GM12865 (cell line): ENCODE data around the gene ASCL4.
"Not testable (repeated sequence)": the region's sequence is repeated elsewhere in the genome, so short reads cannot be mapped to it uniquely, and the experiment has no call there.

ENCODE experiments used
- DNase-seq: peaks from one replicate; pipeline ENCODE4 v3.0.0; 2010; ENCODE audit warnings: low read depth
- H3K4me3 ChIP-seq: 2 replicates; pipeline ENCODE4 v1.5.1; 2011; ENCODE audit warnings: mild to moderate bottlenecking, low read depth, low read length, control low read depth
- TF ChIP-seq, protein P1 (sequence below): IDR thresholded peaks from 2 replicates; pipeline ENCODE4 v1.5.1; 2011; ENCODE audit warnings: low read length, control low read depth, low read depth, inconsistent platforms; ENCODE audit not compliant: insufficient read depth; ENCODE audit errors: missing control alignments

The ASCL4 gene, protein sequence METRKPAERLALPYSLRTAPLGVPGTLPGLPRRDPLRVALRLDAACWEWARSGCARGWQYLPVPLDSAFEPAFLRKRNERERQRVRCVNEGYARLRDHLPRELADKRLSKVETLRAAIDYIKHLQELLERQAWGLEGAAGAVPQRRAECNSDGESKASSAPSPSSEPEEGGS

DNA sequence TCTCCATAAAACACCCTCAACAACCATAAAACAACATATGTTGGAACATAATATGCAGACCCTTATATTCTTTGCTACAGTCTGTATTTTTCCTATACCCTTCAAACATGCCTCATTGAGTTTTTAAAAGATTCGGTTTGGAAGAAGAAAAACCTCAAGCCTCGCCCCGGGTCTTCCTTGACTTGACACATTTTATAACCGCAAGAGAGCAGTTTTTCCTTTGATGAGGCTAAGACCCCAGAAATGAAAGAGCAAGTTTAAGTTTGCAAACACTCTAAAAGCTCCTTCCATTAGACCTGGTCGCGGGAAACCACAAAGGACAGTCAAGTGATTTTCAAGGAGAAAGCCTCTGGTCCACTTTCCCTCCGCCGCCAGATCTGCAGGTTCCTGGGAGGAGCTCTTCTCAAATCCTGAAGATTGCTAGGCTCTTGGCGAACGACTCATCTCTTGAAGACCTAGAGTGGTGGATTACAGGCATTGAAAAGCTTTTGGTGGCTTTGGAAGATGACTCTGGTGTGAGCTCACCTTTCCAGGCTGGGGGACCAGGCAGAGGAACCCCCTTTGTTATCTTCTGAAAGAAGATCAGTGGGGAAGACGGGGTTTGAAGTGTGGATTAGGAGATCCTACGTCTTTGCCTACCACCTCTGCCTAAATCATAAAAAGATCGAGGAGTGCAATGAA lies at the start of gene ASCL4:
Gene ASCL4 (plus strand): TSS at position 356 of the 681 bp plus-strand sequence. CDS start 515 bp downstream, outside the sequence.
- DNase-seq: no peak
- TF ChIP-seq, protein P1, sequence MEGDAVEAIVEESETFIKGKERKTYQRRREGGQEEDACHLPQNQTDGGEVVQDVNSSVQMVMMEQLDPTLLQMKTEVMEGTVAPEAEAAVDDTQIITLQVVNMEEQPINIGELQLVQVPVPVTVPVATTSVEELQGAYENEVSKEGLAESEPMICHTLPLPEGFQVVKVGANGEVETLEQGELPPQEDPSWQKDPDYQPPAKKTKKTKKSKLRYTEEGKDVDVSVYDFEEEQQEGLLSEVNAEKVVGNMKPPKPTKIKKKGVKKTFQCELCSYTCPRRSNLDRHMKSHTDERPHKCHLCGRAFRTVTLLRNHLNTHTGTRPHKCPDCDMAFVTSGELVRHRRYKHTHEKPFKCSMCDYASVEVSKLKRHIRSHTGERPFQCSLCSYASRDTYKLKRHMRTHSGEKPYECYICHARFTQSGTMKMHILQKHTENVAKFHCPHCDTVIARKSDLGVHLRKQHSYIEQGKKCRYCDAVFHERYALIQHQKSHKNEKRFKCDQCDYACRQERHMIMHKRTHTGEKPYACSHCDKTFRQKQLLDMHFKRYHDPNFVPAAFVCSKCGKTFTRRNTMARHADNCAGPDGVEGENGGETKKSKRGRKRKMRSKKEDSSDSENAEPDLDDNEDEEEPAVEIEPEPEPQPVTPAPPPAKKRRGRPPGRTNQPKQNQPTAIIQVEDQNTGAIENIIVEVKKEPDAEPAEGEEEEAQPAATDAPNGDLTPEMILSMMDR: no peak
- no peak within 1 kb of the TSS for H3K4me3 ChIP-seq

DNA sequence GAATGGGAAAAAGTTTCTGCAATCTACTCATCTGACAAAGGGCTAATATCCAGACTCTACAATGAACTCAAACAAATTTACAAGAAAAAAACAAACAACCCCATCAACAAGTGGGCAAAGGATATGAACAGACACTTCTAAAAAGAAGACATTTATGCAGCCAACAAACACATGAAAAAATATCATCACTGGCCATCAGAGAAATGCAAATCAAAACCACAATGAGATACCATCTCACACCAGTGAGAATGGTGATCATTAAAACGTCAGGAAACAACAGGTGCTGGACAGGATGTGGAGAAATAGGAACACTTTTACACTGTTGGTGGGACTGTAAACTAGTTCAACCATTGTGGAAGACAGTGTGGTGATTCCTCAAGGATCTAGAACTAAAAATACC lies 47.2 kb upstream of the ASCL4 start:
- not testable (repeated sequence) for DNase-seq, H3K4me3 ChIP-seq

DNA sequence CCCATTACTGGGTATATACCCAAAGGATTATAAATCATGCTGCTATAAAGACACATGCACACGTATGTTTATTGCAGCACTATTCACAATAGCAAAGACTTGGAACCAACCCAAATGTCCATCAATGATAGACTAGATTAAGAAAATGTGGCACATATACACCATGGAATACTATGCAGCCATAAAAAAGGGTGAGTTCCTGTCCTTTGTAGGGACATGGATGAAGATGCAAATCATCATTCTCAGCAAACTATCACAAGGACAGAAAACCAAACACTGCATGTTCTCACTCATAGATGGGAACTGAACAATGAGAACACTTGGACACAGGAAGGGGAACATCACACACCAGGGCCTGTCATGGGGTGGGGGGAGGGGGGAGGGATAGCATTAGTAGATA lies 46.8 kb upstream of the ASCL4 start:
- DNase-seq, H3K4me3 ChIP-seq: not testable (repeated sequence)

DNA sequence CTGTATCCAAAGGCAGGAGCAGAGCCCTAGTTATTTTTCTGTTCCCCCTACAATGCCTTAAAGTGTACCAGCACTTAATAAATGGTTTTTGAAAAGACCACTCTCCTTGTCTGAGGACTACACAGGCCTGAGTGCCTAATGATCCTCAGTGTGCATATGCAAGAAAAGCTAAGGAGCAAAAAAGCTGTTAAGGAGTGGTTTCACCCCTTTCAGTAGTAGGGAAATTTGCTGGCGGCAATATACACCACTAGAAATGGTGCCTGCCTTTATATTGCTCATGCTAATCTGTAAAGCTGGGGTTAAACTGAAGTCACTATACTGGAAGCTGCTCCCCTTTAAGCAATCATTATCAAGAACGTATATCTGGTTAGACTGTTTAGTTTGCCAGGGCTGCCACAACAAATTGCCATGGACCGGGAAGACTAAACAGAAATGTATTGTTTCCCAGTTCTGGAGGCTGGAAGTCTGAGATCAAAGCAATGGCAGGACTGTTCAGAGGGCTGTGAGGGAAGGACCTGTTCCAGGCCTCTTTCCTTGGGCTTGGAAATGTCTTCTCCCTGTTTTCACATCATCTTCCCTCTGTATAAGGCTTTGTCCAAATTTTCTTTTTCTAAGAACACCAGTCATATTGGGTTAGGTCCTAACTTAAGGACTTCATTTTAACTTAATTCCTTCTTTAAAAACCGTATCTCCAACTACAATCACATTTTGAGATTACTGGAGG lies 43.7 kb upstream of the ASCL4 start:
- TF ChIP-seq, protein P1: no peak
- H3K4me3 ChIP-seq: no peak overlapping the region
- no peak for DNase-seq

DNA sequence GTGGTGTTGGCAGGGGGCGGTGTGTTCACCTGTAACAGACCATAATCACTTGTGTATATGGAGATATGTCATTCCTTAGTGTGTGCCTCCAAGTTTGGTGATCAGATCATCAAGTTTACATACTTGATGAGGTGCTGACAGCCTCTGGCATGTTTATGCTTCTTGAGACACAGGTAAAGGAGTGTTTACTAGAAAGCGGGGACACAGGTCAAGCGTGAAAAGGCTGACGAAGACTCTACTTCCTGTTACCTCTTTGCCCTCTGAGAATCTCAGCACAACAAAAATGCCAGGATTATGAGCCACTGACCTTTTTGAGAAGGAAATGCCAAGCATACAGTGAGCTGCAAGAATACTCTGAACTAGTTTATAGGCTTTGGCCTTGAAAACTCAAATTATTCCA lies 43.1 kb upstream of the ASCL4 start:
- DNase-seq: peak; percentile 29
- TF ChIP-seq, protein P1: no peak
- H3K4me3 ChIP-seq: no peak overlapping the region

DNA sequence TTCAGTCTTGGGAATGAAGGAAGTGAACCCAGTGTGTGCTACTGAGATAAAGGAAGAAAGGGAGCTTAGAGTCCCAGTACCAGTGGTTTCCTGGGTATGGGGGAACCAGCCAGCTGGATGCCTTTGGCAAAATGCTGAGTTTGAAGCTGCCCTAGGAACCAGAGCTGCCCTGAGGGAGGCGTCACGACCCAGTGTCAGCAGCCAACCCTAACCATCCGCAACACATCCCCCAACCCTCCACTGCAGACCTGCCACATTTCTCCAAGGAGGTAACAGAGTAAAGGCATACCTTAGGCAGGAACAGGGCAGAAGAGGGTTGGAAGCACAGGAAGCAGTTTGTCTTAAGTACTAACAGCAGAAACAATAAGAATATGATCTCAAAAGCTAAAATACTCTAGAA lies 42.1 kb upstream of the ASCL4 start:
- TF ChIP-seq, protein P1: no peak
- no peak for DNase-seq
- H3K4me3 ChIP-seq: no peak overlapping the region

DNA sequence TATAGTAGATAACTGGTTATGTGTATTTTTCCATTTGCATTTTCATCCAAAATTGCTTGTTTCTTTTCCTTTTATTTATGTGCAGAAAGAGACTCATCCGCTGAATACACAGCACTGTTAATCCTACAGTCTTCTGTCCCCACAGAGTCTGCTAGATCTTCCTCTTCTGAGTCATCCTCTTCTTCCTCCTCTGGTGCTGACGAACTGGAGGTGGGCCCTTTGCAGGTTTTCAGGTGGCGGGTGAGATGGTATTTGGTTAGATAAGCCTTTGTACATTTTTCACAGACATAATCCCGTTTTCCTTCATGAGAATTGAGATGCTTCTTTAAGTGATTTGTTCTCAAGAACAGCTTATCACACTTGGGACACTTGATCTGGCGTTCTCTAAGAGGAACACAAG lies 40.4 kb upstream of the ASCL4 start:
- TF ChIP-seq, protein P1: no peak
- DNase-seq: no peak
- no peak overlapping the region for H3K4me3 ChIP-seq
